Activated T-helper 9 cell treated with anti-CD3 and anti-CD28 coated beads, Interleukin-2, amount 50 U/mL, for 16 hours (primary cell): ENCODE measurements around the gene PLPPR2.
"Not testable (repeated sequence)": the region's sequence is repeated elsewhere in the genome, so short reads cannot be mapped to it uniquely, and the experiment has no call there.

Experiments
- DNase-seq: peaks from one replicate; pipeline ENCODE4 v3.0.0-alpha.2; 2020; ENCODE audit warnings: low read depth

PLPPR2 gene

GRCh38 chr19:11339254-11340098, 15.8 kb upstream of the PLPPR2 start, which contains the start of gene RAB3D:
RAB3D (minus strand) TSS chr19:11339657; CDS start chr19:11337399, 2,258 bp downstream.
- DNase-seq = peak; percentile 60

GRCh38 chr19:11340099-11340467, 15.1 kb upstream of the PLPPR2 start:
- not testable (repeated sequence) for DNase-seq

GRCh38 chr19:11342429-11342828, 12.8 kb upstream of the PLPPR2 start:
- DNase-seq = no peak

- DNase-seq = no peak
Observed at GRCh38 chr19:11345122-11345803, 10.0 kb upstream of the PLPPR2 start.

- peak; percentile 98 for DNase-seq
Observed at GRCh38 chr19:11346104-11346940, 8.9 kb upstream of the PLPPR2 start, which contains the start of the genes CCDC159 and TMEM205. CCDC159 (plus strand) TSS chr19:11346519; CDS start chr19:11346607, 88 bp downstream. TMEM205 (minus strand) TSS chr19:11346268; CDS start chr19:11345619, 649 bp downstream.

- DNase-seq = no peak
Observed at GRCh38 chr19:11347546-11348039, 7.6 kb upstream of the PLPPR2 start.

GRCh38 chr19:11349171-11349570, 6.1 kb upstream of the PLPPR2 start:
- DNase-seq = no peak

- DNase-seq = not testable (repeated sequence)
Observed at GRCh38 chr19:11354102-11354501, 1.1 kb upstream of the PLPPR2 start.

- DNase-seq = no peak
Observed at GRCh38 chr19:11356074-11356397, 804 bp downstream of the PLPPR2 start.

- no peak for DNase-seq
Observed at GRCh38 chr19:11356676-11357550, 1.7 kb downstream of the PLPPR2 start.

- DNase-seq = no peak
Observed at GRCh38 chr19:11359421-11359820, 4.2 kb downstream of the PLPPR2 start.

- no peak for DNase-seq
Observed at GRCh38 chr19:11361037-11361770, 6.0 kb downstream of the PLPPR2 start.

- DNase-seq = no peak
Observed at GRCh38 chr19:11361771-11362731, 6.8 kb downstream of the PLPPR2 start.

GRCh38 chr19:11363881-11364280, 8.6 kb downstream of the PLPPR2 start:
- DNase-seq = no peak

GRCh38 chr19:11364296-11364904, 9.2 kb downstream of the PLPPR2 start:
- no peak for DNase-seq

- DNase-seq = no peak
Observed at GRCh38 chr19:11364935-11365334, 9.7 kb downstream of the PLPPR2 start.

GRCh38 chr19:11365557-11366117, 10.4 kb downstream of the PLPPR2 start:
- no peak for DNase-seq

GRCh38 chr19:11367528-11367927, 12.3 kb downstream of the PLPPR2 start:
- no peak for DNase-seq
